IMR-90 (cell line): Measurements from ENCODE around the gene PHKG2. TPM values are rescaled to one million over a fixed set of nuclear protein-coding genes. Genes with fewer than 3 reads are reported as not detected.

Experiments used
- ATAC-seq: fragments of 200-7000 bp; cut with Tn5 transposase; 2 replicates; pipeline ENCODE4 v1.9.1; 2020; ENCODE audit warnings: low read depth, mild to moderate bottlenecking, moderate library complexity
- BruUV-seq: library from RNA; stranded (reverse); fragments of 400-500 nt; replicated peaks from 2 replicates; lab custom pipeline; 2021; lab: Mats Ljungman, UMichigan
- CTCF ChIA-PET: fragments of 300-600 bp; formaldehyde crosslinking; extraction: SDS; loops from one replicate; lab custom pipeline; 2021; ENCODE audit warnings: antibody characterized with exemption; lab: Yijun Ruan, JAX
- POLR2A ChIA-PET: fragments of 300-600 bp; sonication (Branson Sonifier 250); formaldehyde crosslinking; loops from one replicate; lab custom pipeline; 2022; ENCODE audit warnings: antibody characterized with exemption; ENCODE audit not compliant: unreplicated experiment; lab: Charles Lee
- DNase-seq: peaks from one replicate; pipeline ENCODE4 v3.0.0; 2013
- H2AFZ ChIP-seq: replicated peaks from 2 replicates; pipeline ENCODE3; 2013; ENCODE audit warnings: low read length, mild to moderate bottlenecking; ENCODE audit not compliant: poor library complexity
- H2AK5ac ChIP-seq: 2 replicates; pipeline ENCODE4 v1.6.1; 2013; ENCODE audit warnings: low read depth, low read length, inconsistent platforms
- H2AK9ac ChIP-seq: replicated peaks from 2 replicates; pipeline ENCODE3; 2013; ENCODE audit warnings: mild to moderate bottlenecking, low read depth, low read length, moderate library complexity; ENCODE audit not compliant: poor library complexity
- H2BK120ac ChIP-seq: 2 replicates; pipeline ENCODE4 v1.6.1; 2013; ENCODE audit warnings: low read depth, low read length, inconsistent platforms
- H2BK15ac ChIP-seq: 3 replicates; pipeline ENCODE4 v1.6.1; 2013; ENCODE audit warnings: low read depth, low read length, inconsistent platforms
- H2BK20ac ChIP-seq: 2 replicates; pipeline ENCODE4 v1.6.1; 2013; ENCODE audit warnings: low read depth, mild to moderate bottlenecking, inconsistent platforms, low read length, moderate library complexity
- H2BK5ac ChIP-seq: 2 replicates; pipeline ENCODE4 v1.6.1; 2013; ENCODE audit warnings: mild to moderate bottlenecking, low read depth, low read length, inconsistent platforms; ENCODE audit not compliant: poor library complexity, severe bottlenecking
- H3K14ac ChIP-seq: replicated peaks from 2 replicates; pipeline ENCODE4 v1.6.1; 2013; ENCODE audit warnings: low read depth, low read length, inconsistent platforms
- H3K18ac ChIP-seq: 2 replicates; pipeline ENCODE4 v1.6.1; 2013; ENCODE audit warnings: low read depth, low read length, control low read depth
- H3K23ac ChIP-seq: 2 replicates; pipeline ENCODE4 v1.6.1; 2013; ENCODE audit warnings: low read depth, low read length, inconsistent platforms
- H3K27ac ChIP-seq: 2 replicates; pipeline ENCODE4 v1.5.1; 2013; ENCODE audit warnings: mild to moderate bottlenecking, control low read depth, low read length; ENCODE audit not compliant: insufficient read depth
- H3K27me3 ChIP-seq: 2 replicates; pipeline ENCODE4 v1.6.1; 2013; ENCODE audit warnings: low read length; ENCODE audit not compliant: control insufficient read depth, insufficient read depth
- H3K36me3 ChIP-seq: 2 replicates; pipeline ENCODE4 v1.6.1; 2013; ENCODE audit warnings: low read length, mixed read lengths; ENCODE audit not compliant: control insufficient read depth, insufficient read depth
- H3K4ac ChIP-seq: 2 replicates; pipeline ENCODE4 v1.6.1; 2013; ENCODE audit warnings: low read depth, low read length, inconsistent platforms
- H3K4me1 ChIP-seq: 2 replicates; pipeline ENCODE4 v1.6.1; 2013; ENCODE audit warnings: low read length, mixed read lengths; ENCODE audit not compliant: control insufficient read depth, insufficient read depth
- H3K4me2 ChIP-seq: 2 replicates; pipeline ENCODE4 v1.6.1; 2013; ENCODE audit warnings: low read depth, mild to moderate bottlenecking, control low read depth, low read length, moderate library complexity
- H3K4me3 ChIP-seq: 2 replicates; pipeline ENCODE4 v1.5.1; 2013; ENCODE audit warnings: low read depth, mild to moderate bottlenecking, control low read depth, low read length, moderate library complexity; ENCODE audit not compliant: insufficient read depth
- H3K56ac ChIP-seq: 2 replicates; pipeline ENCODE4 v1.6.1; 2013; ENCODE audit warnings: low read length, inconsistent platforms; ENCODE audit not compliant: insufficient read depth; ENCODE audit errors: extremely low read depth
- H3K79me1 ChIP-seq, 2 experiments: 2 replicates each; pipeline ENCODE4 v1.6.1; 2013; ENCODE audit warnings: low read length in 2 of 2, inconsistent platforms in 1 of 2, low read depth in 1 of 2
- H3K9ac ChIP-seq: 2 replicates; pipeline ENCODE4 v1.6.1; 2013; ENCODE audit warnings: low read depth, low read length, control low read depth
- H3K9me1 ChIP-seq: 2 replicates; pipeline ENCODE4 v1.6.1; 2013; ENCODE audit warnings: low read length, inconsistent platforms; ENCODE audit not compliant: insufficient read depth
- H3K9me3 ChIP-seq: 2 replicates; pipeline ENCODE4 v1.6.1; 2013; ENCODE audit warnings: low read length; ENCODE audit not compliant: control insufficient read depth, insufficient read depth
- H4K20me1 ChIP-seq: 2 replicates; pipeline ENCODE4 v1.6.1; 2013; ENCODE audit warnings: low read length, inconsistent platforms; ENCODE audit not compliant: insufficient read depth
- H4K5ac ChIP-seq: 2 replicates; pipeline ENCODE4 v1.6.1; 2013; ENCODE audit warnings: mild to moderate bottlenecking, low read depth, low read length, control low read depth
- H4K8ac ChIP-seq, 2 experiments: 2 replicates each; pipeline ENCODE4 v1.6.1; 2013; ENCODE audit warnings: low read depth in 2 of 2, low read length in 2 of 2, control low read depth in 1 of 2, inconsistent platforms in 1 of 2
- H4K91ac ChIP-seq: 2 replicates; pipeline ENCODE4 v1.6.1; 2013; ENCODE audit warnings: low read depth, low read length, inconsistent platforms; ENCODE audit not compliant: insufficient read depth
- BHLHE40 ChIP-seq: fragments of 150-350 bp; IDR thresholded peaks from 2 replicates; pipeline ENCODE4 v1.6.1; 2016; ENCODE audit warnings: mild to moderate bottlenecking, low read depth, low read length
- CEBPB ChIP-seq: IDR thresholded peaks from 2 replicates; pipeline ENCODE4 v1.6.1; 2012; ENCODE audit warnings: low read depth, low read length, improper control_type of control experiment
- CHD1 ChIP-seq: IDR thresholded peaks from 2 replicates; pipeline ENCODE4 v1.6.1; 2012; ENCODE audit warnings: low read depth, low read length, improper control_type of control experiment
- FOS ChIP-seq: fragments of 150-350 bp; IDR thresholded peaks from 2 replicates; pipeline ENCODE4 v1.6.1; 2016; ENCODE audit warnings: low read depth, low read length
- MAFK ChIP-seq: IDR thresholded peaks from 2 replicates; pipeline ENCODE4 v1.6.1; 2012; ENCODE audit warnings: low read depth, low read length, improper control_type of control experiment
- MAZ ChIP-seq: IDR thresholded peaks from 2 replicates; pipeline ENCODE4 v1.6.1; 2012; ENCODE audit warnings: low read depth, mild to moderate bottlenecking, low read length, improper control_type of control experiment, moderate library complexity, borderline replicate concordance
- MXI1 ChIP-seq: IDR thresholded peaks from 2 replicates; pipeline ENCODE4 v1.6.1; 2012; ENCODE audit warnings: low read depth, mild to moderate bottlenecking, low read length, moderate library complexity, borderline replicate concordance
- NFE2L2 ChIP-seq: fragments of 150-350 bp; IDR thresholded peaks from 2 replicates; pipeline ENCODE4 v1.6.1; 2016; ENCODE audit warnings: low read depth, mild to moderate bottlenecking, low read length
- POLR2A ChIP-seq: IDR thresholded peaks from 2 replicates; pipeline ENCODE4 v1.6.1; 2012; ENCODE audit warnings: mild to moderate bottlenecking, low read depth, low read length
- RAD21 ChIP-seq: IDR thresholded peaks from 2 replicates; pipeline ENCODE4 v1.6.1; 2012; ENCODE audit warnings: low read length, improper control_type of control experiment
- RCOR1 ChIP-seq: IDR thresholded peaks from 2 replicates; pipeline ENCODE4 v1.6.1; 2012; ENCODE audit warnings: mild to moderate bottlenecking, low read length, improper control_type of control experiment; ENCODE audit not compliant: insufficient replicate concordance
- RFX5 ChIP-seq: IDR thresholded peaks from 2 replicates; pipeline ENCODE4 v1.8.0; 2012; ENCODE audit warnings: low read depth, mild to moderate bottlenecking, low read length, moderate library complexity
- WGBS, 2 experiments: methylation state at CpG; one replicate each; pipeline versions ENCODE4 v1.1.5 to v1.1.7; 2013; ENCODE audit warnings: missing lambda C conversion rate in 2 of 2; ENCODE audit not compliant: insufficient read length in 1 of 2; ENCODE audit errors: extremely low coverage in 2 of 2; 5-methylcytosine and 5-hydroxymethylcytosine counted together
- dilution Hi-C: fragments of 300-500 bp; cut with HindIII; formaldehyde crosslinking; loops from one replicate; pipeline ENCODE4 v1.14.3; 2018; ENCODE audit warnings: low sequenced_read_pairs; ENCODE audit not compliant: unreplicated experiment
- in situ Hi-C: fragments of 300-500 bp; cut with MboI; formaldehyde crosslinking; loops from 3 replicates; pipeline ENCODE4 v1.14.3; 2019; ENCODE audit warnings: low sequenced_read_pairs, inconsistent platforms, mixed read lengths
- intact Hi-C: fragments of 100-400 bp; cut with micrococcal nuclease; formaldehyde crosslinking; loops from 2 replicates; pipeline ENCODE4 v1.10.0; 2022
- polyA plus RNA-seq, 3 experiments: library from polyadenylated mRNA; depleted of rRNA; stranded (reverse); fragments of >200 nt; gene quantifications; 2 replicates each; pipeline ENCODE4 v1.2.3, GENCODE V29; 2012; ENCODE audit warnings: low replicate concordance in 1 of 3
- total RNA-seq: library from RNA; depleted of rRNA; stranded (reverse); fragments of >200 nt; gene quantifications from 2 replicates; pipeline ENCODE4 v1.2.3, GENCODE V29; 2012
- TF ChIP-seq, protein P1 (sequence below): fragments of 150-350 bp; IDR thresholded peaks from 2 replicates; pipeline ENCODE4 v1.6.1; 2017; ENCODE audit warnings: mild to moderate bottlenecking, antibody characterized with exemption, low read length, low read depth
- TF ChIP-seq, protein P2 (sequence below): fragments of 150-350 bp; IDR thresholded peaks from 2 replicates; pipeline ENCODE4 v1.6.1; 2016; ENCODE audit warnings: low read depth, mild to moderate bottlenecking, low read length, moderate library complexity, borderline replicate concordance
- TF ChIP-seq, protein P3 (sequence below): conservative IDR thresholded peaks from 2 replicates; pipeline ENCODE4 v1.5.1; 2012; ENCODE audit warnings: mild to moderate bottlenecking, low read depth, low read length, improper control_type of control experiment

The PHKG2 gene
- total and polyA plus RNA-seq, 2 of the 4 experiments (the other 2 are of a cell fraction) = 26.0 to 38.9 TPM

DNA sequence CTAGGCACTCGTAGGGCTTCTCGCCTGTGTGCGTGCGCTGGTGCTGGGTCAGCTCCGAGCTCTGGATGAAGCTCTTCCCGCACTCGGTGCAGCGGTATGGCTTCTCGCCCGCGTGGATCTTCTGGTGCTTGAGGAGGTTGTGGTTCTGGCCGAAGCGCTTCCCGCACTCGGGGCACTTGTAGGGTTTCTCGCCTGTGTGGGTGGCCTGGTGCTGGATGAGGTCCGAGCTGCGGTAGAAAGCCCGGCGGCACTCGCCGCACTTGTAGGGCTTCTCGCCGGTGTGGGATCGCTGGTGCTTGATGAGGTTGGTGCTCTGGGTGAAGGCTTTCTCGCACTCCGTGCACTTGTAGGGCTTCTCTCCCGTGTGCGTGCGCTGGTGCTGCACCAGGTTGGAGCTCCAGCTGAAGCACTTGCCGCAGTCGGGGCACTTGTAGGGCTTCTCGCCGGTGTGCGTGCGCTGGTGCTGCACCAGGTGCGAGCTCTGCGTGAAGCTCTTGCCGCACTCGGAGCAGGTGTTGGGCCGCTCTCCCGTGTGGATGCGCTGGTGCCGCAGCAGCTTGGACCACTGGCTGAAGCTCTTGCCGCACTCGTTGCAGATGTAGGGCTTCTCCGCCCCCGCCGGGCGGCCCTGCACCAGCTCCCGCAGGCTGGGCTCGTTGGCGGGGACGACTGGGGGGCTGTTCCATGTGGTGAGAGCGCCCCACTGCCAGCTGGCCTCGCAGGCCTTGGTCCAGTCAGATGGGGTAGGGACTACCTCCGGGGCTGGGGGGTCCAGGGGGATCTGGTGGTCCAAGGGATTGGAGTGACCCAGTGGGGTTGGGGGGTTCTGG is 35.3 kb downstream of the PHKG2 start:
- Histone ChIP-seq H3K4me2 (no peak overlapping the region), H4K91ac (no peak overlapping the region), H3K18ac (no peak overlapping the region), H3K27ac (no peak overlapping the region), H3K4me1 (peaks cover 8% of the 10 kb centered on the region), H3K9me3 (no peaks in the 10 kb centered on the region), H3K14ac (no peak overlapping the region), H2AFZ (no peak overlapping the region), H3K36me3 (peaks cover 42% of the 10 kb centered on the region), H3K9me1 (peaks cover 13% of the 10 kb centered on the region; the same call in 1 of the 2 replicates), H3K9ac (no peak overlapping the region), H2BK20ac (no peak overlapping the region), H2BK15ac (no peak overlapping the region), H3K79me1 (peaks cover 11 to 57% of the 10 kb centered on the region in 2 experiments), H3K23ac (no peak overlapping the region), H2AK5ac (no peak overlapping the region), H2BK120ac (no peak overlapping the region), H3K4ac (no peak overlapping the region), H3K56ac (no peak overlapping the region), H2AK9ac (peak overlapping the region; percentile 9), H4K8ac (no peak overlapping the region), H3K4me3 (no peak overlapping the region), H4K20me1 (peaks cover 8% of the 10 kb centered on the region), H2BK5ac (no peak overlapping the region), H3K27me3 (no peaks in the 10 kb centered on the region), H4K5ac (no peak overlapping the region)
- DNase-seq = no peak
- no peak for ATAC-seq
- intact Hi-C loops (no loop called here), in situ Hi-C loops (no loop called here), dilution Hi-C loops (no loop called here)
- 93% methylated on average over 19 of the region's 57 CpGs; no CpG with 5 or more reads in 1 of the 2 experiments for WGBS, 2 experiments
- ChIA-PET CTCF (no interaction called here), POLR2A (interaction anchor here (0.5 to 0.6 kb wide), 3 partner anchors 24 to 262 kb away, joined by 3 to 10 read pairs (median 6); no protein-coding TSS in a partner anchor)
- BruUV-seq = no TSS peak
- no peak for TF ChIP-seq CEBPB
- no peak for TF ChIP-seq BHLHE40
- TF ChIP-seq RAD21 = no peak
- TF ChIP-seq, protein P1, sequence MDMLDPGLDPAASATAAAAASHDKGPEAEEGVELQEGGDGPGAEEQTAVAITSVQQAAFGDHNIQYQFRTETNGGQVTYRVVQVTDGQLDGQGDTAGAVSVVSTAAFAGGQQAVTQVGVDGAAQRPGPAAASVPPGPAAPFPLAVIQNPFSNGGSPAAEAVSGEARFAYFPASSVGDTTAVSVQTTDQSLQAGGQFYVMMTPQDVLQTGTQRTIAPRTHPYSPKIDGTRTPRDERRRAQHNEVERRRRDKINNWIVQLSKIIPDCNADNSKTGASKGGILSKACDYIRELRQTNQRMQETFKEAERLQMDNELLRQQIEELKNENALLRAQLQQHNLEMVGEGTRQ = no peak
- TF ChIP-seq, protein P2, sequence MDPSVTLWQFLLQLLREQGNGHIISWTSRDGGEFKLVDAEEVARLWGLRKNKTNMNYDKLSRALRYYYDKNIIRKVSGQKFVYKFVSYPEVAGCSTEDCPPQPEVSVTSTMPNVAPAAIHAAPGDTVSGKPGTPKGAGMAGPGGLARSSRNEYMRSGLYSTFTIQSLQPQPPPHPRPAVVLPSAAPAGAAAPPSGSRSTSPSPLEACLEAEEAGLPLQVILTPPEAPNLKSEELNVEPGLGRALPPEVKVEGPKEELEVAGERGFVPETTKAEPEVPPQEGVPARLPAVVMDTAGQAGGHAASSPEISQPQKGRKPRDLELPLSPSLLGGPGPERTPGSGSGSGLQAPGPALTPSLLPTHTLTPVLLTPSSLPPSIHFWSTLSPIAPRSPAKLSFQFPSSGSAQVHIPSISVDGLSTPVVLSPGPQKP = no peak
- no peak for TF ChIP-seq NFE2L2
- TF ChIP-seq, protein P3, sequence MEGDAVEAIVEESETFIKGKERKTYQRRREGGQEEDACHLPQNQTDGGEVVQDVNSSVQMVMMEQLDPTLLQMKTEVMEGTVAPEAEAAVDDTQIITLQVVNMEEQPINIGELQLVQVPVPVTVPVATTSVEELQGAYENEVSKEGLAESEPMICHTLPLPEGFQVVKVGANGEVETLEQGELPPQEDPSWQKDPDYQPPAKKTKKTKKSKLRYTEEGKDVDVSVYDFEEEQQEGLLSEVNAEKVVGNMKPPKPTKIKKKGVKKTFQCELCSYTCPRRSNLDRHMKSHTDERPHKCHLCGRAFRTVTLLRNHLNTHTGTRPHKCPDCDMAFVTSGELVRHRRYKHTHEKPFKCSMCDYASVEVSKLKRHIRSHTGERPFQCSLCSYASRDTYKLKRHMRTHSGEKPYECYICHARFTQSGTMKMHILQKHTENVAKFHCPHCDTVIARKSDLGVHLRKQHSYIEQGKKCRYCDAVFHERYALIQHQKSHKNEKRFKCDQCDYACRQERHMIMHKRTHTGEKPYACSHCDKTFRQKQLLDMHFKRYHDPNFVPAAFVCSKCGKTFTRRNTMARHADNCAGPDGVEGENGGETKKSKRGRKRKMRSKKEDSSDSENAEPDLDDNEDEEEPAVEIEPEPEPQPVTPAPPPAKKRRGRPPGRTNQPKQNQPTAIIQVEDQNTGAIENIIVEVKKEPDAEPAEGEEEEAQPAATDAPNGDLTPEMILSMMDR = no peak
- TF ChIP-seq RCOR1 = no peak
- TF ChIP-seq MAFK = no peak
- TF ChIP-seq CHD1 = no peak
- no peak for TF ChIP-seq FOS
- no peak for TF ChIP-seq MXI1
- TF ChIP-seq MAZ = no peak
- no peak for TF ChIP-seq RFX5
- TF ChIP-seq POLR2A = no peak
